Esophagus squamous epithelium (tissue), 4 donors: Measurements from ENCODE around the gene KRT86.

Source experiments
- CTCF ChIP-seq, 6 experiments: fragments of 450-650 bp in 4 of 6; fragments of 200-600 bp in 2 of 6; sonication (generic) in 2 of 6; IDR thresholded peaks; one replicate each; pipeline ENCODE4 v1.5.1; 2016 to 2019; ENCODE audit warnings: antibody characterized with exemption in 6 of 6, mild to moderate bottlenecking in 4 of 6, moderate library complexity in 4 of 6
- POLR2A ChIP-seq, 4 donors: fragments of 450-650 bp; IDR thresholded peaks; one replicate each; pipeline ENCODE4 v1.6.1; 2017; ENCODE audit warnings: antibody characterized with exemption in 4 of 4, mild to moderate bottlenecking in 4 of 4, moderate library complexity in 3 of 4

- TF ChIP-seq CTCF (IDR thresholded peaks at IDR 0.05) (no peak), POLR2A (IDR thresholded peaks at IDR 0.05) (no peak)
Observed at GRCh38 chr12:52341066-52341580, 66.7 kb downstream of the KRT86 start.
